ENCODE results near the gene MED16.

MED16 gene

DNA sequence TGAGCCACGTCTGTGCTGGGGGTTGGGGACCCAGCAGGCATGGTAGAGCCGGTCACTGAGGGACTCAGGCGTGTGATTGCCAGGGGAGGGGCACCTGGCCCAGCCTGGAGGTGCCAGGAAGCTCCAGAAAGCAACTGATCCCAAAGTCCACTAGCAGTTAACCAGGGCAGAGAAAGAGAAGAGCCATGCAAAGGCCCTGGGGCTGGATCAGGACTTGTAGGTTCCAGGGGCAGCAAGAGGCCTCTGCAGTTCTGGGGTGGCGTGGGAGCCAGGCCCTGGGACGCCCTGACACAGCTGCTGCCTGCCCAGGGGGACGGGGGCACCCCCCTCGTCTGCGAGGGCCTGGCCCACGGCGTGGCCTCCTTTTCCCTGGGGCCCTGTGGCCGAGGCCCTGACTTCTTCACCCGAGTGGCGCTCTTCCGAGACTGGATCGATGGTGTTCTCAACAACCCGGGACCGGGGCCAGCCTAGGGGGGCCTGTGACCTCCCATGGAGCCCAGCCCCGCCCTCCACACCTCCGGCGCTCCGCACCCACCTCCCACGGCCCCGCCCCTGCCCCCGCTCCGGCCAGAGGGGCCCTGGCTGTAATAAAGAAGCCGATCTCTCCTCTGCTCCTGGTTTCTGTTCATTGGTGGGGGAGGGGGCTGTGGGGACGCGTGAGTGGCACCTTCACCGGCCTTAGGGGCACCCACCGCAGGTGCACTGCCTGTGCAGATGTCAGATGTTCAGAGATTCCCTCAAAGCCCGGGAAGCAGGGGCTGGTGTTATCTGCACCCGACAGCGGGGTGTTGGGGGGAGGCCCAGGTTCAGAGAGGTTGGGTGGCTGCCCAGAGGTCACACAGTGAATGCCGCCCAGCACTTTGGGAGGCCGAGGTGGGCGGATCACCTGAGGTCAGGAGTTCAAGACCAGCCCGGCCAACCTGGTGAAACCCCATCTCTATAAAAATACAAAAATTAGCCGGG, 61.3 kb downstream of the MED16 start:
- no peak for DNase-seq (ENCODE audit: low read depth)
- no peak overlapping the region for H3K4me3 ChIP-seq (ENCODE audit: low read length)
- TF ChIP-seq CTCF (conservative IDR thresholded peaks at IDR 0.05; ENCODE audit: low read depth, low read length) = no peak

DNA sequence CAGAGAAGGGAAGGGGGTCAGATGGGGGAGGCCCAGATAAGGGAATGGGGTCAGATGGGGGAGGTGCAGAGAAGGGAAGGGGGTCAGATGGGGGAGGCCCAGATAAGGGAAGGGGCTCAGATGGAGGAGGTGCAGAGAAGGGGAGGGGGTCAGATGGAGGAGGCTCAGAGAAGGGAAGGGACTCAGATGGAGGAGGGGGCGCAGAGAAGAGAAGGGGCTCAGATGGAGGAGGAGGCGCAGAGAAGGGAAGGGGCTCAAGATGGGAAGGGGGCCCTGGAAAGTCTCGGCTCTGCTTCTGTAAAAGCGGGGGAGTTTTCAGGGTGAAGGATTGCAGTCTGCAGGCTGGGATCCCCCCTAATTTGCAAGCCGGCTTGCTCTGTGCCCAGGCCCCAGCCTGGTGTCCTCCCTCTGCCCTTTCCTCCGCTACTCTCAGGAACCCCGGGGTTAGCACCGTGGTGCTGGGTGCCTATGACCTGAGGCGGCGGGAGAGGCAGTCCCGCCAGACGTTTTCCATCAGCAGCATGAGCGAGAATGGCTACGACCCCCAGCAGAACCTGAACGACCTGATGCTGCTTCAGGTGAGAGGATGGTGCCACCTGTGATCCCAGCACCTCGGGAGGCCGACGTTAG, 63.7 kb downstream of the MED16 start:
- no peak for TF ChIP-seq CTCF (conservative IDR thresholded peaks at IDR 0.05; ENCODE audit: low read depth, low read length)
- H3K4me3 ChIP-seq (ENCODE audit: low read length) = no peak overlapping the region
- DNase-seq (ENCODE audit: low read depth) = no peak

- H3K4me3 ChIP-seq (ENCODE audit: low read length) = no peak within 1 kb of the TSS
- TF ChIP-seq CTCF (conservative IDR thresholded peaks at IDR 0.05; ENCODE audit: low read depth, low read length) = no peak
- no peak for DNase-seq (ENCODE audit: low read depth)
Observed at GRCh38 chr19:827710-828321, 65.2 kb downstream of the MED16 start, which contains the start of gene AZU1. AZU1 (plus strand) TSS chr19:827837; CDS start chr19:827847, 10 bp downstream.

DNA sequence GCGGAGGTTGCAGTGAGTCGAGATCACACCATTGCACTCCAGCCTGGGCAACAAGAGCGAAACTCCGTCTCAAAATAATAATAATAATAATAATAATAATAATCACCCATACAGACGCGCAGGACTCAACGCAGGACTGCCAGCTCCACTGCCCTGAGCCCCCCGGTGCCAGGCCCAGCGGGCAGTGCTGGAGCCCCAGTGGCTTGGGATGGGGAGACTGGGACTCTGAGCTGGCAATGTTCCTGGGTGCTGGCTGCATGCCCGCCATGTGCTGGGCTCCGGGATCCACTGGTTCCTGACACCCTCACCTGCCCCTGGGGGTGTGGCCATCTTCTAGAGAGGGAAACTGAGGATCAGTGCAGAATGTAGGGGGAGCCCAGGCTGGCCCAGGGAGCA, 65.7 kb downstream of the MED16 start:
- no peak for DNase-seq (ENCODE audit: low read depth)
- no peak overlapping the region for H3K4me3 ChIP-seq (ENCODE audit: low read length)
- no peak for TF ChIP-seq CTCF (conservative IDR thresholded peaks at IDR 0.05; ENCODE audit: low read depth, low read length)

DNA sequence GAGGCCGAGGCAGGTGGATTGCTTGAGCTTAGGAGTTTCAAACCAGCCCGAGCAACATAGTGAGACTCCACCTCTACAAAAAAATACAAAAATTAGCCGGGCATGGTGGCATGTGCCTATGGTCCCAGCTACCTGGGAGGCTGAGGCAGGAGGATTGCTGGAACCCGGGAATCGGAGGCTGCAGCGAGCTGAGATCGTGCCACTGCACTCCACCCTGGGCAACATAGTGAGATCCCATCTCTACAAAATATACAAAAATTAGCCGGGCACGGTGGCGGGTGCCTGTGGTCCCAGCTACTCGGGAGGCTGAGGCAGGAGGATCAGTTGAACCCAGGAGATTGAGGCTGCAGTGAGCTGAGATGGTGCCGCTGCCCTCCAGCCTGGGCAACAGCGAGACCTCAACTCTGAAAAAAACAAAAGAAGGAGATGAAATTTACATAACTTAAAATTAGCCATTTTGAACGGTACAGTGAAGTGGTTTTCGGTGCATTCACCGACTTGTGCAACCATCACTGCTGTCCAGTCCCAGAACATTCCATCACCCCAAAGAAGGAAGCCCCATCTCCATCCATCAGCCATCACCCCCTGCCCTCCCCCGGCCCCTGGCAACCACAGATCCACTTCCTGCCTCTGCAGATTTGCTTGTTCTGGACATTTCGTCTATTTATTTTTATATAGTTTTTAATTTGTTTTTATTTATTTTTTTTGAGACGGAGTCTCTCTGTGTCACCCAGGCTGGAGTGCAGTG, 66.9 kb downstream of the MED16 start:
- TF ChIP-seq CTCF (conservative IDR thresholded peaks at IDR 0.05; ENCODE audit: low read depth, low read length) = no peak
- DNase-seq (ENCODE audit: low read depth) = no peak
- no peak overlapping the region for H3K4me3 ChIP-seq (ENCODE audit: low read length)

GRCh38 chr19:824885-825284, 68.1 kb downstream of the MED16 start:
- TF ChIP-seq CTCF (conservative IDR thresholded peaks at IDR 0.05; ENCODE audit: low read depth, low read length) = no peak
- DNase-seq (ENCODE audit: low read depth) = no peak
- H3K4me3 ChIP-seq (ENCODE audit: low read length) = no peak overlapping the region

Measured in retinal pigment epithelial cell (primary cell).